Hindlimb muscle (tissue), 1 donor: ENCODE results near the gene MRTO4. TPM values are rescaled to one million over a fixed set of nuclear protein-coding genes. Genes with fewer than 3 reads are reported as not detected.

Source experiments
- polyA plus RNA-seq: library from polyadenylated mRNA; unstranded; fragments of 120-200 nt; gene quantifications from one replicate; pipeline ENCODE4 v1.2.1, GENCODE V29; 2013; ENCODE audit not compliant: insufficient read length

MRTO4 gene
- polyA plus RNA-seq, 1 donor = 29.1 TPM

Other genes starting within 250 kb of the MRTO4 start
- 98.1 TPM for gene UBR4, start 41.5 kb upstream of the MRTO4 start, polyA plus RNA-seq
- gene EMC1, start 281 bp upstream of the MRTO4 start, polyA plus RNA-seq = 41.5 TPM
- 1.6 TPM for gene AKR7A3, start 37.0 kb downstream of the MRTO4 start, polyA plus RNA-seq
- 53.2 TPM for gene AKR7A2, start 60.3 kb downstream of the MRTO4 start, polyA plus RNA-seq
- gene SLC66A1, start 60.5 kb downstream of the MRTO4 start, polyA plus RNA-seq = 13.1 TPM
- 285 TPM for gene CAPZB, start 233.7 kb downstream of the MRTO4 start, polyA plus RNA-seq